Colon (tissue), 2 donors: ENCODE data around the gene PPM1F.

ENCODE experiments used
- FAIRE-seq: peaks from 2 replicates; lab custom pipeline; 2012; peaks lifted over from hg19 to GRCh38; lab: Jason Lieb, UNC
- donor health status: control.
- donor health status: control.

PPM1F gene, protein sequence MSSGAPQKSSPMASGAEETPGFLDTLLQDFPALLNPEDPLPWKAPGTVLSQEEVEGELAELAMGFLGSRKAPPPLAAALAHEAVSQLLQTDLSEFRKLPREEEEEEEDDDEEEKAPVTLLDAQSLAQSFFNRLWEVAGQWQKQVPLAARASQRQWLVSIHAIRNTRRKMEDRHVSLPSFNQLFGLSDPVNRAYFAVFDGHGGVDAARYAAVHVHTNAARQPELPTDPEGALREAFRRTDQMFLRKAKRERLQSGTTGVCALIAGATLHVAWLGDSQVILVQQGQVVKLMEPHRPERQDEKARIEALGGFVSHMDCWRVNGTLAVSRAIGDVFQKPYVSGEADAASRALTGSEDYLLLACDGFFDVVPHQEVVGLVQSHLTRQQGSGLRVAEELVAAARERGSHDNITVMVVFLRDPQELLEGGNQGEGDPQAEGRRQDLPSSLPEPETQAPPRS

GRCh38 chr22:21952586-21953571 lies at the start of gene PPM1F:
Gene PPM1F (minus strand): TSS chr22:21952848. CDS start chr22:21946048, 6,800 bp downstream.
- FAIRE-seq = no peak

- FAIRE-seq = no peak
Measured at GRCh38 chr22:22001664-22002525, 49.2 kb upstream of the PPM1F start.

DNA sequence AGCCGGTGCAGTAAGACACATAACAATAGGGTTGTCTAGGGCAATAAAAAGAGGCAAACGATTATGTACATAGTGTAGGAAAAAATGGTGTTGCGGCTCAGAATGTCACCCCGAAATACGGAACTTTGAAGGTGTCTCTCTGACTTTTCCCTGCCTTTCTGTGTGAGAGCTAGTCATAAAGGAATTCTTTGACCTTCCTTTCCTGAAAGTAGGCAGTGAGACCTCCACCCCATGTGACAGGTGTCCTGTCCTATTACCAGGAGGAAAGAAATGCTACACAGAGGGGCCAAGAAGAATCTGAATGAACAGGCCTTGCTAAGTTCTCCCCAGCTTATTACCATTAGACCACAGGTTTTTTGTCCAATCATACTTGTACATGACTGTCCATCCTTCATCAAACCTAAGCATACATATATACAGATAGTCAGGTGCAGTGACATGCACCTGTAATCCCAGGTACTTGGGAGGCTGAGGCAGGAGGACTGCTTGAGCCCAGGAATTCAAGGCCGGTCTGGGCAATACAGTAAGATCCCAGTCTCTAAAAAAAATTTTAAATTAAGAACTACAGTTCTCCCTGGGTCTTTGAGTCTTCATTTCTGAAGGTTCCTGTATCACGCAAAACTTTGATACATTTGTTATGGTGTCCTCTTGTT lies 46.1 kb upstream of the PPM1F start:
- FAIRE-seq = no peak

GRCh38 chr22:21996175-21996720 lies 43.6 kb upstream of the PPM1F start:
- no peak for FAIRE-seq

DNA sequence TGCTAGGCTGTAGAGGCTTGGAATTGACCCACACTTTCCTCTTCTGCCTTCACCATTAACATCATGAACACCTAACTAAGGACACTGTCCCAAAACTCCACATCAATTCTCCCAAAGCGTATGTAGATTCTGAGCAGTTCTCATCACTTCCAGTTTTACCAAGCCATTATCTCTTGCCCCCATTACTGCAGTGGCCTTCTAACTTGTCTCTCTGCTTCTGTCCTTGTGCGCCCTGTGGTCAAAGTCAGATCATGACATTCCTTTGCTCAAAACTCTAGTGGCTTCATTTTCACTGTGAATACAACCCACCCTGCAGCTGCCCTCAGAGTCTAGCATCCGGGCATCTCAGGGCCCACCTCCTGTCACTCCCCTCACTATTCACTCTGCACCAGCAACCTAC lies 43.0 kb upstream of the PPM1F start:
- FAIRE-seq = no peak

- FAIRE-seq = no peak
Measured at GRCh38 chr22:21994881-21995444, 42.3 kb upstream of the PPM1F start.

- FAIRE-seq = no peak
Measured at GRCh38 chr22:21992593-21993237, 40.1 kb upstream of the PPM1F start.

GRCh38 chr22:21991774-21992173 lies 39.1 kb upstream of the PPM1F start:
- no peak for FAIRE-seq

GRCh38 chr22:21991304-21991596 lies 38.6 kb upstream of the PPM1F start:
- no peak for FAIRE-seq

DNA sequence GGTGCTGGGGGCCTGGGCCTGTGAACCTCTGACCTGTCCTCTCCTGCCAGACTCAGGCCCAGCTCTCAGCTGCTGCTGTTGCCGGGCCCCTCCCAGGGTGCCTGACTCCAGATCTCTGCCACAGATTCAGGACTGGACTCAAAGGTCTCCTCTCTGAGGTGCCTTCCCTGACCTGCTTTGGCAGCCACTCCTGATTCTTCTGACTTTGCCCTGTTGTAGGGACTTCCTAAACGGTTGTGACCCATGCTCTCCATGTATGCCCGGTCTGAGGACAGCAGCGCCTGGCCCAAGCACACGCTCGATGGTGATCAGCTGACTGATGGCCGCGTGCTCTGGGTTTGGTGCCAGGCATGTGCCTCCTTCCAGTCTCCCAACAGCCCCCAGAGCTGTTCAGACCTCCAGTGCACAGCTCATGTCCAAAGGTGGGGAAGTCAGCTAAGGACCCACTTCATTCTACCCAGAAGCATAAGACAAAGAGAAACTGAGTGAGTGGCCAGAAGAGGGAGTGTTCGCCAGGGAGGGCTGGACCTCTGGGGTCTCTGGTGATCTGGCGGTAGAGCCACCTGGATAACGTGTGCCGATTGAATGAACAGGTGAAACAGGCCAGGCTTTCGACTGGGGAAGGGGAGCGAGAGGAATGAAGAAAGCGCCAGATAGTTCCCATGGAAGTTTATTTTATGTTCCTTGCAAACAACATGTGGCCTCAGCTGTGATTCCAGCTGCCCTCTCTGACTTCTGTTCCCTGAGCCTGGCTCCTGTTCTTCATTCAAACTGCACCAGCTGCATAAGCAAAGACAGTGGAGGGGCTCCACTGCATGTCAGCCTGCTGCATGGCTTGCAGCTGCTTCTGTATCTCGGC lies 38.0 kb upstream of the PPM1F start:
- FAIRE-seq = no peak

DNA sequence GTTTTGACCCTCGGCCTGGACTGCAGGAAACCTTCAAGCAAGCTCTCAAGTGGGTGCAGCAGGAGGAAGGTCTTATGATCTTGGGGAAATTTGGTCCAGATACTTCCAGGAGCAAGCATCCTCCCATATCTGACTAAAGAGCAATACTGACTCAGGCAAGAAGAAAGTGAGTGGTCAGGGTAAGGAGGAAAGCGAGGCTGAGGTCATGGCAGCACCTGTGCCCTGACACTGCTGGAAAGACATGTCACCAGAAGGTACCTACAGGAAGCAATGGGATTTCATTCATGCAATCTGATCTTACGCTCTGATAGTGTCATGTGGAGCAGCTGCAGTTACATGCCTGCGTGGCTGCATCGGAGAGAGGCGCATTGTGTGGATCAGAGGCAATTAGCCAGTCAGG lies 36.4 kb upstream of the PPM1F start:
- no peak for FAIRE-seq

GRCh38 chr22:21985214-21985613 lies 32.6 kb upstream of the PPM1F start:
- FAIRE-seq = no peak

DNA sequence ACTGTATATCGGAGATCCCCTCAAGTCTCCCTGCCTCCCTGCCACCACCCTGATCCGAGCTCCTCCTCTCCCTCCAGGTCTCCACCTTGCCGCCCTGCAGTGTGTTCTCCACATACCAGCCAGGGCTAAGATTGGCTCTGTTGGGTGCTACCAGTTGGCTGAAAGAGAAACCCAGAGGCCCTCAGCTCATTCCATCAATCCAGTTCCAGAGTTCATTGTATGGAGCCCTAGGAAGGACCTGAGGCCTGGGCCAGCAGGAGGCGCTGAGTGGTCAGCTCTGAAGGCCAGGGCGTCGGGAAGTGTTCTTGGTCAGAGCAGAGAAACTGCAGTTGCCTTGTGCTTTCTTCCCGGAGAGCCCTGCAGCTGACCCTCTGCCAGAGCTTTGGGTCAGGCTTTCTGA lies 32.1 kb upstream of the PPM1F start:
- FAIRE-seq = no peak

GRCh38 chr22:21982338-21982965 lies 29.8 kb upstream of the PPM1F start, which contains the start of gene TOP3B:
Gene TOP3B (minus strand): TSS chr22:21982787. CDS start chr22:21975709, 7,078 bp downstream.
- no peak for FAIRE-seq

- no peak for FAIRE-seq
Measured at GRCh38 chr22:21981874-21982273, 29.2 kb upstream of the PPM1F start.

DNA sequence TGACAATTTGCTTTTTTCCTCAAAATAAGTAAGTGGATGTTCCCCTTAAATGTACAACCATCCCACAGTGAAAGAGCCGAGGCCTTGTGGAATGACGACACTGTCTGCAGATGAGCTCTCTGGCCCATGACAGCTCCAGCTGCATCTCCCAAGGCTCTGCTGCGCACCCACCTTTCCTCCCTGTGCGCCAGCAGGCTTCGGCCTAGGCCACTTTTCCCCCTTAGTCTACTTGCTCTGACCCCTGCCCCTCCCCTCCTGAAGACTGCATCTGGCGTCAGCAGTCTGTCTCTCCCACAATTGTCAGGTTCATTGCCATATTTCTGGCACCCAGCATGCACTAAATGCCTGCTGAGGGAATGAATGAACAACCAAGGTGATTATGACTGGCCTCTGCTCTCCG lies 27.9 kb upstream of the PPM1F start:
- FAIRE-seq = no peak

DNA sequence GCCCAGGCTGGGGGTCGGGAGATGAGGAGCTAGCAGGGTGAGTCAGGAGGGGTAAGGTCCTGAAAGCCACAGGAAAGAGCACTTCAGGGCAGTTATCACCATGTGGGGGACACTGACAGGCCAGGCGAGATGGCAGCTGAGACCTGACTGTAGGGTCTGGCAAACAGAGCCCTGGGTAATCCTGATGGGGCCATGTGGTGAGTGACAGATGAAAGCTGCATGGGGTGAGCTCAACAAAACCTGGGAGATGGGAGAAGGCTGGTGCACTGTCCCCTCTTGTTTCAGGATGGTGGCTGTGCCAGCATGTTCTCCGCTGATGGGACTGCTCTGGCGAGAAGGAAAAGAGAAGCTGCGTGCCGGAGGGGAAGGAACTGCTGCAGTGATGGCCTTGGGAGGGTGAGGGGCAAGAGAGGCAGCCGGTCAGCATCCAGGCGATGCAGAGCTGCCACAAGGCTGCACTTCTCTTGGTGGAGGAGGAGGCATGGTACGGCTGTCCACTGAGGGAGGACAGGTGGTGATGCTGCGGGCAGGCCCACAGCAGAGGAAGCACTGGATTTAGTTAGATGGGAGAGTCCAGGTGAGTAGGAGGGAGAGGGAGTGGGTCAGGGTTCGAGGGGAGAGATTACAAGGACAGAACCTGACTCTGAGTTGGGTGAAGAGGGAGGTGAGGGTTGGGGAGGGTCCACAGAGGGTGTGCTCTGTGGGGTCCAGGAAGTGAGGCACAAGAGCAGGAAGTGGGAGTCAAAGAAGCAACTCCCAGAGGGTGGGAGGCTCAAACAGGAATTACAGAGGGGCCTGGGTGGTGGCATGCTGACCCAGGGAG lies 26.1 kb upstream of the PPM1F start:
- FAIRE-seq = no peak

DNA sequence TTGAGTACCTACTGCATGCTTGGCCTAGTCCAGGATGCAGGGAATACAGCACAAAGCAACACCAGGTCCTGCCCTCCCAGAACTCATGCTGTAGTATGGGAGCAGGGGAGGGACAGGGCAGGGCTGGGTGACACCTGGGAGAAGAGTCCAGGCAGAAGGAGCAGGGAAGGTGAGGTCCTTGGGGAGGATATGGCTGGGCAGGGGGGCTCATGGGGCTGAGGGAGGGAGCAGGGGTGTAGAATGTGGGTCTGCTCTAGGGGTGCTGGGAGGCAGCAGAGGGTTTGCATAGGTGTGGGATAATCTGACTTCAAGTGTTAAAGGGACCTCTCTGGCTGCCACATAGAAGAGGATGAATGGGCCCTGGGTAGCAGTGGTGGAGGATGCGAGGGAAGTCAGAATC lies 25.2 kb upstream of the PPM1F start:
- FAIRE-seq = no peak
